IPS-11a (cell line): Measurements from ENCODE around the gene ADAMTS20.
"Not testable (repeated sequence)": the region's sequence is repeated elsewhere in the genome, so short reads cannot be mapped to it uniquely, and the experiment has no call there.

Experiments used
- H3K4me3 ChIP-seq: one replicate; pipeline ENCODE4 v1.5.1; 2013; ENCODE audit warnings: low read depth, low read length, control low read depth

The ADAMTS20 gene, protein sequence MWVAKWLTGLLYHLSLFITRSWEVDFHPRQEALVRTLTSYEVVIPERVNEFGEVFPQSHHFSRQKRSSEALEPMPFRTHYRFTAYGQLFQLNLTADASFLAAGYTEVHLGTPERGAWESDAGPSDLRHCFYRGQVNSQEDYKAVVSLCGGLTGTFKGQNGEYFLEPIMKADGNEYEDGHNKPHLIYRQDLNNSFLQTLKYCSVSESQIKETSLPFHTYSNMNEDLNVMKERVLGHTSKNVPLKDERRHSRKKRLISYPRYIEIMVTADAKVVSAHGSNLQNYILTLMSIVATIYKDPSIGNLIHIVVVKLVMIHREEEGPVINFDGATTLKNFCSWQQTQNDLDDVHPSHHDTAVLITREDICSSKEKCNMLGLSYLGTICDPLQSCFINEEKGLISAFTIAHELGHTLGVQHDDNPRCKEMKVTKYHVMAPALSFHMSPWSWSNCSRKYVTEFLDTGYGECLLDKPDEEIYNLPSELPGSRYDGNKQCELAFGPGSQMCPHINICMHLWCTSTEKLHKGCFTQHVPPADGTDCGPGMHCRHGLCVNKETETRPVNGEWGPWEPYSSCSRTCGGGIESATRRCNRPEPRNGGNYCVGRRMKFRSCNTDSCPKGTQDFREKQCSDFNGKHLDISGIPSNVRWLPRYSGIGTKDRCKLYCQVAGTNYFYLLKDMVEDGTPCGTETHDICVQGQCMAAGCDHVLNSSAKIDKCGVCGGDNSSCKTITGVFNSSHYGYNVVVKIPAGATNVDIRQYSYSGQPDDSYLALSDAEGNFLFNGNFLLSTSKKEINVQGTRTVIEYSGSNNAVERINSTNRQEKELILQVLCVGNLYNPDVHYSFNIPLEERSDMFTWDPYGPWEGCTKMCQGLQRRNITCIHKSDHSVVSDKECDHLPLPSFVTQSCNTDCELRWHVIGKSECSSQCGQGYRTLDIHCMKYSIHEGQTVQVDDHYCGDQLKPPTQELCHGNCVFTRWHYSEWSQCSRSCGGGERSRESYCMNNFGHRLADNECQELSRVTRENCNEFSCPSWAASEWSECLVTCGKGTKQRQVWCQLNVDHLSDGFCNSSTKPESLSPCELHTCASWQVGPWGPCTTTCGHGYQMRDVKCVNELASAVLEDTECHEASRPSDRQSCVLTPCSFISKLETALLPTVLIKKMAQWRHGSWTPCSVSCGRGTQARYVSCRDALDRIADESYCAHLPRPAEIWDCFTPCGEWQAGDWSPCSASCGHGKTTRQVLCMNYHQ (N-terminal part only)

DNA sequence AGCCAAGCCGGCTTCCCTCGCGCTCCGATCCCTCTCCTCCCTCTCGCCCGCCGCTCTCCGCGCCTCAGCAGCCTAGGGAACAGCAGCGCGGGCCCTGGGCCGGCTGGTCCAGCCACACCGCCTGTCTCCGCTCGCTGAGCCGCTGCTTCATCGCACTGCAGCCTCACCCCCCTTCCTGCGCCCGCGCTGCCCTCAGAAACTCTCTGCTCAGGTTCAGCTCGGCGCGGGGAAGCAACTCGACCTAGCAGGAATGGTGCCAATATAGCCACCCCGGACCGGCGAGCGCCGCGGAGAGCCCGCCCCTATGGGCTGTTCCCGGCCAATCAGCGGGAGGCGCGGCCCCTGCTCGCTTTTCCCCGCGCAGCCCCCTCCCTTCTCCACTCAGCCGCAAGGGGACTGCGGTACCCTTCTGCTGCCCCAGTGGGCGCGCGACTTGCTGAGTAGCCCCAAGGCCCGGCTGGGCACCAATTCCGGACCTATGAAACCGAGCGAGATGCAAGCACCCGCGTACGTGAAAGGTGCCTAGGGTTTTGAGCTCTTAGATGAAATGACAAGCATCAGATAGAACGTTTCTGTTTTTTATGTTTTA, at the start of gene ADAMTS20:
ADAMTS20 (minus strand) TSS at position 233 of the 589 bp plus-strand sequence. CDS start 282 bp downstream, outside the sequence.
- H3K4me3 ChIP-seq, result peak within 1 kb of the TSS; percentile 72

DNA sequence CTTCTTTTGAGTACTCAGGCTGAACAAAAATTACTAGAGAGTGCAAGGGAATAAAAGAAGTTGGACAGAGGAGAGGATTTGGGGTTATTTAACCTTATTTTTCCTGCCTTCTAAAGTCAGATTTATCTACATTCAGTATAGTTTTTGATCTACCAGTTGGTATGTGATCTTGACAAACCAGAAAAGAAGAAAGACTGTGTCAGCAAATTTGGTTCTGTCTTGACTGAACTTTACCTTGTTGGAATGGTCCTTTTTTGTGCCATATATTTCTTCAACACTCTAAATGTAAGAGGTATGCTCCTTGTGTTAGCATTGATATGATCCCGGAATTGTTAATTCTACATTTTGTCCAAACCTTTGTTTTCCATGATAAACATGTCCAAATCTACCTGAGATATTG, 47.7 kb upstream of the ADAMTS20 start:
- H3K4me3 ChIP-seq, result no peak overlapping the region

DNA sequence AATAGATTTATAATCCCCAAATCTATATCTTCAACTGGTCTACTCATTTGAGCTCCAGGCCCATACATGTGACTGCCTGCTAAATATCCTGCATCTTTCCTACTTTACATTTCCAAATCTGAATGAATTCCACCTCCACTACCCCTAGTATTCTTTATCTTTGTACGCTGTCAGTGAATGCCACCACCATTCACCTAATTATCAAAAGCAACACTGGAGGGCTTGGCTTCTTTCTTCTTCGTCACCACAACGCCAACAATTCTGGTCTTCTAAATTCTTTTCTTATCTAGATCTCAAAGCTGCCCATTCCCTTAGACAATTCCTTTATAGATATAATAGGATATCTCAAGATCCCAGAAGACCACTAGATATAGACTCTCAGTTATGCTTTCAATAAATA, 47.1 kb upstream of the ADAMTS20 start:
- H3K4me3 ChIP-seq, result no peak overlapping the region

DNA sequence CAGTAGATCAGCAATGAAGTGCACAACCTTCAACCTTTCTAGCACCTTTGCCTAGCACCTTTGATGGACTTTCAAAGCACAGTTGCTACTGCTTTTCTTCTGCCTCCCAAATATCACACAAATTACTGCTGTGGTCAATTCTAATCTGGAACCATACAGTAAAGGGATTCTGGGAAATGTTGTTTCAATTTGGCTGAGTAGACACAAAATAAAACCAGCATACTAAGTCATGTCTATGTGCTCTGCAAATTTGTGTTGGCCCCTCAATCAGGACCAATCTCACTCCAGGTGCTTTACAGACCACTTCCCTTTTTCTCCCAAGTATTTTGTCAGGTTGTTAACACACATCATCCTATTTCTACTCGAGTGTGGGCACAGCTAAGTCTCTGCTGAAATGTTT, 38.3 kb upstream of the ADAMTS20 start:
- no peak overlapping the region for H3K4me3 ChIP-seq

DNA sequence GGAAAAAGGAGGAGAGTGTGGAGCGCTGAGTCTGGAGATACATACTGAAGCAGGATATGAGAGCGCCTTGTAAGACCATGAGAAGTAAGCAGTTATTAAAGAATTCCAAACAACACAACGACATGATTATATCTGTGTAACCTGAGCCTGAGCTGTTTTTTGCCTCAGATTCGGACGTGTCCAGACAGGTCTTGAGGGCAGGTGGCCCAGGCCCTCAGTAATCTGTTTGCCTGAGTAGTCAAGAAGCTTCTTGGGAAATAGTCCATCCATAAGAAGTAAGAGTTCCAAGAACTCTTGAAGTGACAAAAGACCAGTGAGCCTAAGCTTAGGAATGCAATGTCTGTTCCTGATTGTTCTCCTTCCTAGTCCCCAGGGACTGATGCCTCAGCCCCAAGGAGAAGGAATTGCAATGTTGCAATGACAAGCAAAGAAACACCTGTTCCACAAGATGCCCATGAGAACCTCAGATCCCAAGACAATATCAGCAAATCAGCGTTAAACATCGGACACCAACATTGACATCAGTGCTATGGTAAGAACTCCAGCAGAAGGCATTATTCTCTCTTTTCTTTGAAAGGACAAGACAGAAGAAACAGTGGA, 34.7 kb upstream of the ADAMTS20 start:
- H3K4me3 ChIP-seq, result no peak overlapping the region

DNA sequence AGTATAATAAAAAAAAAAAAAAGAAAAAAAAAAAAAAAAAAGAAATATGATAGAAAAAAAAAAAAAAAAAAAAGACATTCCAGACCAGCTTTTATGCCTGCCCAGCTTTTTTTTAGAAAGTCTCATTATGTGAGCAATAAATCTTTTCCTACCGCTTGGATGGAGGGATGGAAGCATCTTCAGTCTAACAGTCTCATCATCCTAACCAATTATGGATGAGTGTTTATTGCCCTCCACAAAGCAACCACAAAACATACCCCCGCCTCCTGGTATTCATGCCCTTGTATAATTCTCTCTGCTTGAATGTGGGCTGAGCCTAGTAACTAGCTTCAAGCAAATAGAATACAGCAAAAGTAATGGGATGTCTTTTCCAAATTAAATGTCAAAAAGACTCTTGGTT, 33.7 kb upstream of the ADAMTS20 start:
- no peak overlapping the region for H3K4me3 ChIP-seq

DNA sequence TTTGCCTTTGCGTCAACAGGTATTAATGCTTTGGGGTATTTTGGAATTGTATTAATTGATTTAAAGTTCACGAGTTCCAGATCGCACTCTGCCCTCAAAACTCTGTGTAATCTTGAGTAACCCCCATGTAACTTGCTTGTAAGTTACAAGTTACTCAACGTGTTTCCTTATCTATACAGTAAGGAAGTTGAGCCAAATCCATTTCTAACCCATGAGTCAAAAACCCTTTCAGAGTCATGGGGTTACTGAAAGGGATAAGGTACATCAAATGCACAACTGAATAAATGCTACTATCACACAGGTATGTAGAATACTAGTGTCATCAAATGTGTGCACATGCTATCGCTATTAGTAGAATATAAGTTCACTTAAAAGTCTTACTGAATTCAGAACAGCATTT, 28.6 kb upstream of the ADAMTS20 start:
- H3K4me3 ChIP-seq, result no peak overlapping the region

DNA sequence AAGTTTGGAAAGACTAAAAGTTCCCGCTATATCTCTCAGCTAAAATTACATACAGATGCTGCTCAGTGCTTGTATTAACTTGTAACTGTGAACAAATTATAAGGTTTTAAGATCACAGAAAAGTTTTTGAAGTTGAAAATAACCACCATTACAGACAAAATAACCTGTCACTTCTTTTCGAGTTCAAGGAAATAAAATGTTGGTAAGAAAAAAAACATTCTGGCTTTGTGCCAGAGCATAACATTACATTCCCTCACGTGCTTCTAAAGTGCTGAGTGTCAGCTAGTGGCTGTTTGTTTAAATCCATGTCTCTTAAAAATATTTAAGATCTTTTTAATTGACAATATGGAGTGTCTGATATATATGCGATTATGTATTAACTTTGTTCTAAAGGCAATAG, 27.2 kb upstream of the ADAMTS20 start:
- no peak overlapping the region for H3K4me3 ChIP-seq

DNA sequence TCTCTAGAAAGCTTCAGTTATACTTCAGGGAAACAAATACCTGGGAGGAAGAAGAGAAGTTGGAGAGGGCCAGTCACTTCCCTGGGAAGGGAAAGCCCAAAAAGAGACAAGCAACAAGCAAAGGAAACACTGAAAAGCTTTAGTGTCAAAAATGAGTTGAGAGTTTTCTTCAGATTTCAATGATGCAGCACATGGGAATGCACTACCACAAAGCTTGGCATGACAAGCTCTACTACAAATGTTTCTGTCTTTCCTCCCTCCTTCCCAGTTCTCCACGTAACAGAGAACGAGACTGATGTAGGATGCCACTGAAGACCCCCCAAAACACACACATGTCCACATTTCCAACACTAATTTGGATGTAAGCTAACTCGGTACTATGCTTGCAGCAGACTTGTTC, 26.8 kb upstream of the ADAMTS20 start:
- no peak overlapping the region for H3K4me3 ChIP-seq

DNA sequence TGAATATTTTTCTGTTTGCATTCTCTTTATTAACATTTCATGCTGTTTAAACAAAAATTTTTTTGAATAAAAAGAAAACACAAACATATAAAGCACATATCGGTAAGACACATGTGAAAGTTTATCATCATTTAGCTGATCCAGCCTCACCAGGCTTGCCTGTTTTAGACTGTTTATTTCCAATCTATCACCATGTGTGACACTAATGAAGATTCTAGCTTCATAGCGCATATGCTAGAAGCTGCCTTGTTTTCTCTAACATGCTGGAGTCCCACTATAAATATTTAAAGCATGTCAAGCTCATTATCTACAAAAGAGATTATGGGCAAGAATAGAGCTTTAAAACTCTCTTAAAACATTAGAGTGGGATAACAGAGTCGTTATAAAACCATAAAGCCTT, 25.4 kb upstream of the ADAMTS20 start:
- no peak overlapping the region for H3K4me3 ChIP-seq

DNA sequence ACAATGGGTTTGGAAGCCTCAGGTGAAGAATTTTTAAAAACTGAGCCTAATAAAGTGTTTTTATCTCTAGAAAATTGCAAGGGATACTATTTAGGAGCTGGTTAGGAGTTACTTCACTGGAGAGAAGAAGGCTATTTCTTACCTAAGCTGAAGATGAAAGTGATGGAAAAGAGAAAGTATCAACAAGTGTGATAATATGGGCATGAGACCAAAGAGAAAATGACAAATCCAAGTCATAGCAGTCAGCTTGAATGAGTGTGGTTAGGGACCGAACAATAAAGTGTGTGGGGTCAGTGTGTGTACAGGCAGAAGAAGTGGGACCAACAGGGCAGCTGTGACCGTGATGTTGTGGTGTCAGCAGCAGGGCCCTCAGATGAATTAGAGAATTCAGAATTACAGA, 24.2 kb upstream of the ADAMTS20 start:
- H3K4me3 ChIP-seq, result no peak overlapping the region

DNA sequence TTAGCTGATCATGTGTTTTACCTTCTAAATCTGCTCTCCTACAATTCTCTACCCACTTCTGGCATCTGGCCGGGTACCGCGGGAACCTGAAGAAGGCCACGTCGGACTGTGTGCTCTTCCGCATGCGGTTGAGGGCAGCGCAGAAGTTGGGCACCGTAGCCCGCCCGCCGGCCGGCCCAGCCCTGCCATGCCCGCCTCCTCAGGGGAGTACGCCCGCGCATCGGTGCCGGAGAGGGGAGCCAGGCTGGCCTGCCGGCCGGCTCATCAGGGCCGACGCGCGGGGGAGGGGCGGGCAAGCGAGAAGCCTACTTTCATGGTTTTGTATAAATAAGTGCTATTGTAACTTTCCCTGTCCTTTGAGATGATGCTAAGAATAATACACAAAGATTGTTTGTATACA, 19.9 kb upstream of the ADAMTS20 start:
- no peak overlapping the region for H3K4me3 ChIP-seq

DNA sequence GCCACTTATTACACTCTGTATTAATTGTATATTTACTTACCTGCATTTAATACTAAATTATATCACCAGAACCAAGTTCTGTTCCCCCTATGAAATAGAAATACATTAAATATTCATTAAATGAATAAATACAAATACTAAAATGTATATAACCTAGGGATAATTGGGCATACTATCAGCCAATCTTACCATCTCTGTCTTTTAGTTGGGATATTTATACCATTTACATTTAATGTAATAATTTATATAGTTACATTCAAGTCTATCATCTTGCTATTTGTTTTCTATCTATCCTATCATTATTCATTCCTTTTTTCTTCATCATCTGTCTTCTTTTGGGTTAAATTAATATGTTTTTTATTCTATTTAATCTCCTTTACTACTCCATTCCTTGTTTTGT, 4.1 kb upstream of the ADAMTS20 start:
- no peak overlapping the region for H3K4me3 ChIP-seq

DNA sequence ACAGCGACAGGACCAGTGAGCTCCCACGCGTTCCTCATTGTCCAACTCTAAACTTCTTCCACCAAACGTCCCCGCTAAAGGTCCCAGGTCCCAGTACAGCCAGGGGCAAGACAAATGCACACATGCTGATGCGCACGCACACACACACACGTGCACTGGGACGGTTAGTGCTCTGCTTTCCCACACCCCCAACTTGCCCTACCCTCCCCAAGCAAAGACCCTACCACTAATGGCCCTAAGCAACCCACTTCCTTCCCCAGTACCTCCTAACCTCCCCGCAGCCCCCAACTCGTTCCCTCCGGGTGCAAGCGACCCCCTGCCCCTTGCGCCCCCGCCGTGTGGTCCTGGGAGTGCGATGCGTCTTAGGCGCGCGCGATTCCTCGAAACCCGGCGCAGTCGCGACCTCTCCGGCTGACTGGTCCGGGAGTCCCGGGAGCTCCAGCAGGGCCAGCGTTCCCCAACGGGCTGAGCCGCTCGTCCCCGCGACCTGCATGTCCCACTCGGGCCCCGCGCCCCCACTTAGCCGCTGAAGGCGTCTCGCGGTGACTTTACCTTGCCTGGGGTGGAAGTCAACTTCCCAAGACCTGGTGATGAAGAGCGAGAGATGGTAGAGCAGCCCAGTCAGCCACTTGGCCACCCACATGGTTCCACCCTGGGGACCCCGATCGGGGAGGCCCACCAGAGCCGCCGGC, 578 bp downstream of the ADAMTS20 start:
- peak overlapping the region; percentile 72 for H3K4me3 ChIP-seq

DNA sequence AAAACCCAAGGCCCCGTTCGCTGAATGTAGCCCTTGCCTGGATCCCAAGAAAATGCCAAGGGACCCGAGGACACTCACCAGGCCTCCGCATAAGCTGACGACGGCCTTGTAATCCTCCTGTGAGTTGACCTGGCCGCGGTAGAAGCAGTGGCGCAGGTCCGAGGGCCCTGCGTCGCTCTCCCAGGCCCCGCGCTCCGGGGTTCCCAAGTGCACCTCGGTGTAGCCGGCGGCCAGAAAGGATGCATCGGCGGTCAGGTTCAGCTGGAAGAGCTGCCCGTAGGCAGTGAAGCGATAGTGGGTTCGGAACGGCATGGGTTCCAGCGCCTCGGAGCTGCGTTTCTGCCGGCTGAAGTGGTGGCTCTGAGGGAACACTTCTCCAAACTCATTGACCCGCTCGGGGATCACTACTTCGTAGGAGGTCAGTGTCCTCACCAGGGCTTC, 1.2 kb downstream of the ADAMTS20 start:
- H3K4me3 ChIP-seq, result peak overlapping the region; percentile 72

DNA sequence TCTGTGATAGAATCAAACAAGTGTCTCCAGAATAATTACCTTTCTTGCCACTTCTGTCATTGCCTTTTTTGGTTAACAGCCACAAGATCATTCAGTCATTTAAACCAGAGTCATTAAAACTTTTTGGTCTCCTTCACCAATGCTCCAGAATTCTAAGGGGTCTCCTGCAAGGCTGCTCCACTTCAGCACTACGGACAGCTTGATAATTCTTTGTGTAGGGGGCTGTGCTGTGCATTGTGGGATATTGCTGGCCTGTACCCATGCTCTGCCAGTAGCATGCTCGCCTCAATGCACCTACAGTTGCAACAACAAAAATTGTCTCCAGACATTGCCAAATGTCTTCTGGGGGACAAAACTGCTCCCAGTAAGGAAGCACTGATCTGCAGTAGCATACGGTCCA, 7.3 kb downstream of the ADAMTS20 start:
- no peak overlapping the region for H3K4me3 ChIP-seq

DNA sequence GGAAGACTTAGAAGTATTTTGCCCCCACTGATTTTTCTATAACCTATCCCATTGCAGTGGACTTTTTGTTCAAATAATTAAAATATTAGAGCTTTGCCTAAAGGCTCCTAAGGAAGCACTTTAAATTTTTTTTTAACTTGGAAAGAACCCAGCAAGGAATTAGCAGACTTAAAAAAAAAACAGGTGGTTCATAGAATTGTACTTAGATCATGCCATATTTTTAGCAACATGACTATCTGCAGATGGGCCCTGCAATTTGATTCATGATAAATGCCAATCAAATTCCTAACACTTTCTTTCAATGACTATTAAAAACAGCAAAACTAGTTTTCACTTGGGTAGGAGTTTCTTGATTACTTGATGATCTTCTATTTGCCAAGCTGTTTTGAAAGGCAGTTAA, 11.5 kb downstream of the ADAMTS20 start:
- H3K4me3 ChIP-seq, result no peak overlapping the region

DNA sequence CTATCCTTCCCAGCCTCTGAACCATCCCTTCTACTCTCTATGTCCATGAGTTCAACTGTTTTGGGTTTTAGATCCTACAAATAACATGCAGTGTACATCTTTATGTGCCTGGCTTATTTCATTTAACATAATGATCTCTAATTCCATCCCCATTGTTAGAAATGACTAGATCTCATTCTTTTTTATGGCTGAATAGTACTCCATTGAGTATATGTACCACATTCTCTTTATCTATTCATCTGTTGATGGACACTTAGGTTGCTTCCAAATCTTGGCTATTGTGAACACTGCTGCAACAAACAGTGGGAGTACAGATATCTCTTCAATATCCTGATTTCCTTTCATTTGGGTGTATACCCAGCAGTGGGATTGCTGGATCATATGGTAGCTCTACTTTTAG, 14.3 kb downstream of the ADAMTS20 start:
- not testable (repeated sequence) for H3K4me3 ChIP-seq

DNA sequence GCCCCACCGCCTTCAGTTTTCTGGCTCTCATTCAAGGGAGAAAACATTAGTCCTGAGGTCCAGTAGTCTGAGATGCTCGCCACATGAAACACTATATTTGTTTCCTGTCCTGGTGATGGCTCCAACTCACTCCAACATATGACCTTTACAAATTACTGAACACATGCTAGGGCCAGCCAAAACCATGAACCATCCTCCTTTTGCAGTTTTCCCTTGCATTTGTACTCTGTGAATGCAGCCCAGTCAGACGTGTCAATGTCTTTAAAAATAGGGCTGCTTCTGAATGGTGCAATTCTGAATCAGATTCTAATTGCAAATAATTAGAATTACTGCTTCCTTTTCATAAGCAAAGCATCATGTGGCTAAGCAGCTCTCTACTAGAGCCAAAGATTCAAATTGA, 36.0 kb downstream of the ADAMTS20 start:
- H3K4me3 ChIP-seq, result no peak overlapping the region

DNA sequence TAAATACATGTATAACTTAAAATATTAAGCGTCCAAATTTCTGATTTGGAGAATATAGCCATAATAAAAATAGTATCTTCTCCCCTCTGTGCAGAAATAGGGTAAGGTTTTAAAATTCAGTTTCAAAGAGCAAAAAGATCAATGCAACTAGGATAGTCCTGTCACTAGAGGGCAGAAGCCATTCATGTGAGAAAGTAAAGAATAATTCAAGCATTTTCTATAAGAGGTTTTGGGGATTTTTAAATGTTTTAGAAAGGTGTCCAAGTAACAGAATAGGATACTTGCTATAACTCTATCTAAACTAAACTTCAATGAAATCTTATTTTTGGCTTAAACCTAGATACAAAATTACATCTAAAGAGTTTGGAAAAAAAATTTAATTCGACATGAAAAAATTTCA, 50.3 kb downstream of the ADAMTS20 start:
- H3K4me3 ChIP-seq, result no peak overlapping the region
